GM12865 (cell line): ENCODE measurements around the gene C1QTNF8.
A peak's percentile ranks its signal among the peaks of the same experiment; 100 is the strongest.

ENCODE experiments used
- DNase-seq: peaks from one replicate; pipeline ENCODE4 v3.0.0; 2010; ENCODE audit warnings: low read depth
- H3K4me3 ChIP-seq: 2 replicates; pipeline ENCODE4 v1.5.1; 2011; ENCODE audit warnings: mild to moderate bottlenecking, low read depth, low read length, control low read depth
- CTCF ChIP-seq: IDR thresholded peaks from 2 replicates; pipeline ENCODE4 v1.5.1; 2011; ENCODE audit warnings: low read length, control low read depth, low read depth, inconsistent platforms; ENCODE audit not compliant: insufficient read depth; ENCODE audit errors: missing control alignments

C1QTNF8 gene

GRCh38 chr16:1058216-1058615, 37.8 kb downstream of the C1QTNF8 start:
- DNase-seq = no peak
- H3K4me3 ChIP-seq = no peak overlapping the region
- no peak for TF ChIP-seq CTCF

GRCh38 chr16:1057252-1057932, 38.7 kb downstream of the C1QTNF8 start:
- peak; percentile 25 for DNase-seq

GRCh38 chr16:1056196-1056595, 39.8 kb downstream of the C1QTNF8 start:
- TF ChIP-seq CTCF = no peak
- no peak for DNase-seq
- no peak overlapping the region for H3K4me3 ChIP-seq

More at GRCh38 chr16:1057252-1057932, 38.7 kb downstream of the C1QTNF8 start:
- no peak overlapping the region for H3K4me3 ChIP-seq
- peak; percentile 71 for TF ChIP-seq CTCF

- H3K4me3 ChIP-seq = no peak overlapping the region
- TF ChIP-seq CTCF = no peak
- DNase-seq = no peak
Observed at GRCh38 chr16:1055557-1055924, 40.5 kb downstream of the C1QTNF8 start.

- no peak overlapping the region for H3K4me3 ChIP-seq
- peak; percentile 63 for TF ChIP-seq CTCF
- DNase-seq = peak; percentile 21
Observed at GRCh38 chr16:1054660-1055556, 41.1 kb downstream of the C1QTNF8 start.

- no peak for TF ChIP-seq CTCF
- no peak for DNase-seq
Observed at GRCh38 chr16:1053700-1054368, 42.2 kb downstream of the C1QTNF8 start.

More at GRCh38 chr16:1053700-1054368, 42.2 kb downstream of the C1QTNF8 start:
- H3K4me3 ChIP-seq = no peak overlapping the region
